Prostate gland (tissue), 2 donors: ENCODE measurements around the gene ARHGAP24.

Source experiments
- POLR2A ChIP-seq: fragments of 450-650 bp; IDR thresholded peaks from one replicate; pipeline ENCODE4 v1.6.1; 2016; ENCODE audit warnings: antibody characterized with exemption, mild to moderate bottlenecking
- POLR2AphosphoS5 ChIP-seq: sonication (generic); formaldehyde crosslinking; IDR thresholded peaks from one replicate; pipeline ENCODE4 v1.6.1; 2017; ENCODE audit warnings: antibody characterized with exemption
- TF ChIP-seq, protein P1 (sequence below), 4 experiments: fragments of 200-600 bp in 2 of 4; fragments of 450-650 bp in 2 of 4; sonication (generic) in 2 of 4; IDR thresholded peaks; 1 replicate in 3 of 4; 2 replicates in 1 of 4; pipeline ENCODE4 v1.5.1; 2016 to 2019; ENCODE audit warnings: antibody characterized with exemption in 4 of 4, mild to moderate bottlenecking in 2 of 4, moderate library complexity in 2 of 4

- TF ChIP-seq, protein P1, sequence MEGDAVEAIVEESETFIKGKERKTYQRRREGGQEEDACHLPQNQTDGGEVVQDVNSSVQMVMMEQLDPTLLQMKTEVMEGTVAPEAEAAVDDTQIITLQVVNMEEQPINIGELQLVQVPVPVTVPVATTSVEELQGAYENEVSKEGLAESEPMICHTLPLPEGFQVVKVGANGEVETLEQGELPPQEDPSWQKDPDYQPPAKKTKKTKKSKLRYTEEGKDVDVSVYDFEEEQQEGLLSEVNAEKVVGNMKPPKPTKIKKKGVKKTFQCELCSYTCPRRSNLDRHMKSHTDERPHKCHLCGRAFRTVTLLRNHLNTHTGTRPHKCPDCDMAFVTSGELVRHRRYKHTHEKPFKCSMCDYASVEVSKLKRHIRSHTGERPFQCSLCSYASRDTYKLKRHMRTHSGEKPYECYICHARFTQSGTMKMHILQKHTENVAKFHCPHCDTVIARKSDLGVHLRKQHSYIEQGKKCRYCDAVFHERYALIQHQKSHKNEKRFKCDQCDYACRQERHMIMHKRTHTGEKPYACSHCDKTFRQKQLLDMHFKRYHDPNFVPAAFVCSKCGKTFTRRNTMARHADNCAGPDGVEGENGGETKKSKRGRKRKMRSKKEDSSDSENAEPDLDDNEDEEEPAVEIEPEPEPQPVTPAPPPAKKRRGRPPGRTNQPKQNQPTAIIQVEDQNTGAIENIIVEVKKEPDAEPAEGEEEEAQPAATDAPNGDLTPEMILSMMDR (IDR thresholded peaks at IDR 0.05), result no peak
- TF ChIP-seq POLR2A (no peak), POLR2AphosphoS5 (no peak)
These were observed 232.7 kb downstream of the ARHGAP24 start for GRCh38 chr4:85707611-85708010.
